WTC11 (cell line): Measurements from ENCODE around the gene FAM200A. TPM values are rescaled to one million over a fixed set of nuclear protein-coding genes. Genes with fewer than 3 reads are reported as not detected.

Source experiments
- ATAC-seq: fragments of 200-7000 bp; cut with Tn5 transposase; 2 replicates; pipeline ENCODE4 v1.10.0; 2021; ENCODE audit warnings: mild to moderate bottlenecking, moderate library complexity
- CTCF ChIA-PET: fragments of 300-600 bp; sonication (Branson Sonifier 250); formaldehyde crosslinking; loops from one replicate; lab custom pipeline; 2021; ENCODE audit warnings: antibody characterized with exemption; lab: Charles Lee
- POLR2A ChIA-PET: fragments of 350-600 bp; sonication (Branson Sonifier 250); formaldehyde crosslinking; loops from one replicate; lab custom pipeline; 2021; ENCODE audit warnings: antibody characterized with exemption; lab: Charles Lee
- DNase-seq: peaks from one replicate; pipeline ENCODE4 v3.0.0; 2021; ENCODE audit warnings: low spot score
- H3K27ac Mint-ChIP-seq: 2 replicates; pipeline ENCODE4 v1.8.0; 2021; ENCODE audit warnings: mixed read lengths
- H3K27me3 Mint-ChIP-seq: 2 replicates; pipeline ENCODE4 v1.8.0; 2021; ENCODE audit warnings: low read depth, mild to moderate bottlenecking, moderate library complexity, mixed read lengths
- H3K36me3 Mint-ChIP-seq: 2 replicates; pipeline ENCODE4 v1.8.0; 2021; ENCODE audit warnings: mixed read lengths
- H3K4me1 Mint-ChIP-seq: 2 replicates; pipeline ENCODE4 v1.8.0; 2022; ENCODE audit warnings: mixed read lengths
- H3K4me3 Mint-ChIP-seq: 2 replicates; pipeline ENCODE4 v1.8.0; 2021; ENCODE audit warnings: mild to moderate bottlenecking, moderate library complexity, mixed read lengths
- H3K9me3 Mint-ChIP-seq: 2 replicates; pipeline ENCODE4 v1.8.0; 2021; ENCODE audit warnings: mixed read lengths
- AR ChIP-seq: fragments of 250-450 bp; sonication (Bioruptor Pico); IDR thresholded peaks from 2 replicates; pipeline ENCODE4 v1.9.0; 2021; ENCODE audit warnings: mild to moderate bottlenecking
- CBFB ChIP-seq: sonication (generic); formaldehyde crosslinking; IDR thresholded peaks from 2 replicates; pipeline ENCODE4 v1.8.1; 2022; ENCODE audit warnings: mild to moderate bottlenecking, low read depth, missing genetic modification reagents
- CREB1 ChIP-seq: sonication (generic); formaldehyde crosslinking; IDR thresholded peaks from 2 replicates; pipeline ENCODE4 v1.8.0; 2023; ENCODE audit warnings: mild to moderate bottlenecking, missing genetic modification reagents
- CREM ChIP-seq: sonication (generic); formaldehyde crosslinking; IDR thresholded peaks from 2 replicates; pipeline ENCODE4 v1.8.1; 2022; ENCODE audit warnings: mild to moderate bottlenecking, missing genetic modification reagents, moderate library complexity
- ESRRA ChIP-seq: sonication (generic); formaldehyde crosslinking; IDR thresholded peaks from 2 replicates; pipeline ENCODE4 v1.8.1; 2022; ENCODE audit warnings: mild to moderate bottlenecking, missing genetic modification reagents, borderline replicate concordance
- FOXJ3 ChIP-seq: sonication (generic); formaldehyde crosslinking; IDR thresholded peaks from 2 replicates; pipeline ENCODE4 v1.9.0; 2021; ENCODE audit warnings: missing genetic modification reagents, mild to moderate bottlenecking, borderline replicate concordance
- NR1H2 ChIP-seq: sonication (generic); formaldehyde crosslinking; IDR thresholded peaks from 2 replicates; pipeline ENCODE4 v1.9.0; 2021; ENCODE audit warnings: mild to moderate bottlenecking, moderate library complexity, missing genetic modification reagents
- NR2C2 ChIP-seq: sonication (generic); formaldehyde crosslinking; IDR thresholded peaks from 2 replicates; pipeline ENCODE4 v1.8.0; 2022; ENCODE audit warnings: mild to moderate bottlenecking, missing genetic modification reagents
- RELA ChIP-seq: sonication (generic); formaldehyde crosslinking; IDR thresholded peaks from 2 replicates; pipeline ENCODE4 v1.8.1; 2022; ENCODE audit warnings: missing genetic modification reagents, mild to moderate bottlenecking, borderline replicate concordance
- TCF7 ChIP-seq: sonication (generic); formaldehyde crosslinking; IDR thresholded peaks from 2 replicates; pipeline ENCODE4 v1.8.0; 2022; ENCODE audit warnings: mild to moderate bottlenecking, low read depth, missing genetic modification reagents, moderate library complexity
- TP53 ChIP-seq: sonication (generic); formaldehyde crosslinking; IDR thresholded peaks from 2 replicates; pipeline ENCODE4 v1.8.1; 2023; ENCODE audit warnings: mild to moderate bottlenecking, missing genetic modification reagents
- ZBTB43 ChIP-seq: sonication (generic); formaldehyde crosslinking; IDR thresholded peaks from 2 replicates; pipeline ENCODE4 v1.8.1; 2023; ENCODE audit warnings: mild to moderate bottlenecking, missing genetic modification reagents
- ZMAT4 ChIP-seq: fragments of 250-450 bp; sonication (Bioruptor Pico); IDR thresholded peaks from 2 replicates; pipeline ENCODE4 v1.9.0; 2021; ENCODE audit warnings: mild to moderate bottlenecking
- ZNF121 ChIP-seq: sonication (generic); formaldehyde crosslinking; IDR thresholded peaks from 2 replicates; pipeline ENCODE4 v1.8.0; 2023; ENCODE audit warnings: missing genetic modification reagents
- ZNF138 ChIP-seq: sonication (generic); formaldehyde crosslinking; conservative IDR thresholded peaks from 2 replicates; pipeline ENCODE4 v1.8.1; 2022; ENCODE audit warnings: mild to moderate bottlenecking, moderate library complexity, missing genetic modification reagents
- ZNF317 ChIP-seq: sonication (generic); formaldehyde crosslinking; IDR thresholded peaks from 2 replicates; pipeline ENCODE4 v1.8.1; 2023; ENCODE audit warnings: low read depth, mild to moderate bottlenecking, moderate library complexity, missing genetic modification reagents, borderline replicate concordance
- total RNA-seq: library from RNA; stranded (reverse); gene quantifications from 3 replicates; pipeline ENCODE4 v1.2.3, GENCODE V29; 2021
- TF ChIP-seq, protein P1 (sequence below): sonication (generic); formaldehyde crosslinking; IDR thresholded peaks from 2 replicates; pipeline ENCODE4 v1.8.0; 2022; ENCODE audit warnings: mild to moderate bottlenecking, missing genetic modification reagents
- TF ChIP-seq, protein P2 (sequence below): fragments of 250-450 bp; sonication (Bioruptor Pico); IDR thresholded peaks from 2 replicates; pipeline ENCODE4 v2.1.2; 2022; ENCODE audit warnings: mild to moderate bottlenecking, moderate library complexity
- TF ChIP-seq, protein P3 (sequence below): sonication (generic); formaldehyde crosslinking; IDR thresholded peaks from 2 replicates; pipeline ENCODE4 v1.8.0; 2023; ENCODE audit warnings: missing genetic modification reagents

The FAM200A gene
- total RNA-seq, 1 experiment from 2014 or later: 5.9 TPM

DNA sequence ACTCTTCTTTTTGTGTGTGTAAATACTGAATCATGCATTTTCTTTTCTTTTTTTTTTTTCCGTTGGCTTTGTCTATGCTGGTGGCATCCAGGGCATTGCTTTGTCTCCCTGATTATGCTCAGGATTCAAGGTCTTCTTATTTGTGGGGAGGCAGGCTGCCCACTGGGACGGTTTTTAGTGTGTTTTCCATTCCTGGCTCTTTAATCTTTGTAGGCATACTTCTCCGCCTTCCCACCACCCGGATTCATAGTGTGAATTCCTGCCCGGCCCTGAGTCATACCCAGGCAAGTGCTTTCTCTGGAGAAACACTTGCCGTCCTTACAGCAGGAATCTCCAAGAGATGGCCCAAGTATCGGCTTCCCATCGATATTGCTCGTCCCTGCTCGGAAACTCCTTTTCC is 11.7 kb upstream of the FAM200A start (continued):
- TF ChIP-seq FOXJ3 (CRISPR knock-in tag) (no peak), TCF7 (CRISPR knock-in tag) (no peak), ZNF138 (no peak), CREB1 (CRISPR knock-in tag) (no peak), ZNF317 (no peak), ESRRA (no peak), TP53 (CRISPR knock-in tag) (no peak), ZNF121 (CRISPR knock-in tag) (no peak), ZBTB43 (CRISPR knock-in tag) (no peak), AR (CRISPR knock-in tag) (no peak)
- TF ChIP-seq, protein P1, sequence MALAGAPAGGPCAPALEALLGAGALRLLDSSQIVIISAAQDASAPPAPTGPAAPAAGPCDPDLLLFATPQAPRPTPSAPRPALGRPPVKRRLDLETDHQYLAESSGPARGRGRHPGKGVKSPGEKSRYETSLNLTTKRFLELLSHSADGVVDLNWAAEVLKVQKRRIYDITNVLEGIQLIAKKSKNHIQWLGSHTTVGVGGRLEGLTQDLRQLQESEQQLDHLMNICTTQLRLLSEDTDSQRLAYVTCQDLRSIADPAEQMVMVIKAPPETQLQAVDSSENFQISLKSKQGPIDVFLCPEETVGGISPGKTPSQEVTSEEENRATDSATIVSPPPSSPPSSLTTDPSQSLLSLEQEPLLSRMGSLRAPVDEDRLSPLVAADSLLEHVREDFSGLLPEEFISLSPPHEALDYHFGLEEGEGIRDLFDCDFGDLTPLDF (CRISPR knock-in tag): no peak
- TF ChIP-seq, protein P2, sequence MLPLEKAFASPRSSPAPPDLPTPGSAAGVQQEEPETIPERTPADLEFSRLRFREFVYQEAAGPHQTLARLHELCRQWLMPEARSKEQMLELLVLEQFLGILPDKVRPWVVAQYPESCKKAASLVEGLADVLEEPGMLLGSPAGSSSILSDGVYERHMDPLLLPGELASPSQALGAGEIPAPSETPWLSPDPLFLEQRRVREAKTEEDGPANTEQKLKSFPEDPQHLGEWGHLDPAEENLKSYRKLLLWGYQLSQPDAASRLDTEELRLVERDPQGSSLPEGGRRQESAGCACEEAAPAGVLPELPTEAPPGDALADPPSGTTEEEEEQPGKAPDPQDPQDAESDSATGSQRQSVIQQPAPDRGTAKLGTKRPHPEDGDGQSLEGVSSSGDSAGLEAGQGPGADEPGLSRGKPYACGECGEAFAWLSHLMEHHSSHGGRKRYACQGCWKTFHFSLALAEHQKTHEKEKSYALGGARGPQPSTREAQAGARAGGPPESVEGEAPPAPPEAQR (CRISPR knock-in tag): no peak
- TF ChIP-seq, protein P3, sequence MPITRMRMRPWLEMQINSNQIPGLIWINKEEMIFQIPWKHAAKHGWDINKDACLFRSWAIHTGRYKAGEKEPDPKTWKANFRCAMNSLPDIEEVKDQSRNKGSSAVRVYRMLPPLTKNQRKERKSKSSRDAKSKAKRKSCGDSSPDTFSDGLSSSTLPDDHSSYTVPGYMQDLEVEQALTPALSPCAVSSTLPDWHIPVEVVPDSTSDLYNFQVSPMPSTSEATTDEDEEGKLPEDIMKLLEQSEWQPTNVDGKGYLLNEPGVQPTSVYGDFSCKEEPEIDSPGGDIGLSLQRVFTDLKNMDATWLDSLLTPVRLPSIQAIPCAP (CRISPR knock-in tag): no peak

- DNase-seq (no peak), ATAC-seq (no peak)
- Mint-ChIP-seq H3K9me3 (no peaks in the 10 kb centered on the region), H3K4me3 (no peak overlapping the region), H3K27me3 (no peaks in the 10 kb centered on the region), H3K36me3 (peaks cover 53% of the 10 kb centered on the region), H3K4me1 (peaks cover 3% of the 10 kb centered on the region; the same call in 1 of the 2 replicates), H3K27ac (no peak overlapping the region)
- POLR2A ChIA-PET: no interaction called here
- CTCF ChIA-PET: interaction anchor here (0.6 kb wide), 1 partner anchor 74 kb away, joined by 3 read pairs; no protein-coding TSS in a partner anchor
- TF ChIP-seq NR1H2 (CRISPR knock-in tag) (no peak), RELA (CRISPR knock-in tag) (no peak), ZNF121 (CRISPR knock-in tag) (no peak), CREM (CRISPR knock-in tag) (no peak), NR2C2 (CRISPR knock-in tag) (no peak), ZMAT4 (CRISPR knock-in tag) (no peak), CBFB (CRISPR knock-in tag) (no peak)
These were observed 10.9 kb upstream of the FAM200A start for GRCh38 chr7:99562832-99563231.
